GM23338 (cell line): ENCODE data around the gene PHRF1. TPM values are rescaled to one million over a fixed set of nuclear protein-coding genes. Genes with fewer than 3 reads are reported as not detected.

Experiments used
- ATAC-seq: fragments of 200-7000 bp; cut with Tn5 transposase; 3 replicates; pipeline ENCODE4 v1.9.1; 2020
- DNase-seq: peaks from one replicate; pipeline ENCODE4 v3.0.0-alpha.2; 2015; ENCODE audit warnings: low spot score
- H2AFZ ChIP-seq: fragments of 200-600 bp; sonication (generic); 2 replicates; pipeline ENCODE4 v1.8.0; 2016; ENCODE audit warnings: antibody characterized with exemption, mild to moderate bottlenecking, moderate library complexity
- H3F3A ChIP-seq: fragments of 200-600 bp; sonication (generic); replicated peaks from 2 replicates; pipeline ENCODE4 v1.8.0; 2017; ENCODE audit warnings: antibody characterized with exemption, mixed run types, low read depth
- H3K27ac ChIP-seq: fragments of 200-600 bp; sonication (generic); 2 replicates; pipeline ENCODE4 v1.6.1; 2016; ENCODE audit warnings: low read depth
- H3K27me3 ChIP-seq: fragments of 200-600 bp; sonication (generic); 2 replicates; pipeline ENCODE4 v1.8.0; 2016; ENCODE audit warnings: mild to moderate bottlenecking, mixed run types, moderate library complexity; ENCODE audit not compliant: insufficient read depth
- H3K36me3 ChIP-seq: fragments of 200-600 bp; sonication (generic); 2 replicates; pipeline ENCODE4 v1.8.0; 2016; ENCODE audit warnings: mild to moderate bottlenecking; ENCODE audit not compliant: insufficient read depth
- H3K4me1 ChIP-seq: fragments of 200-600 bp; sonication (generic); 2 replicates; pipeline ENCODE4 v1.8.0; 2016; ENCODE audit warnings: mild to moderate bottlenecking, moderate library complexity; ENCODE audit not compliant: insufficient read depth
- H3K4me2 ChIP-seq: fragments of 200-600 bp; sonication (generic); 2 replicates; pipeline ENCODE4 v1.7.1; 2017; ENCODE audit warnings: mixed run types
- H3K4me3 ChIP-seq: fragments of 200-600 bp; sonication (generic); 2 replicates; pipeline ENCODE4 v1.6.1; 2016; ENCODE audit warnings: mixed run types
- H3K79me2 ChIP-seq: fragments of 200-600 bp; sonication (generic); replicated peaks from 2 replicates; pipeline ENCODE4 v1.8.0; 2017; ENCODE audit warnings: mild to moderate bottlenecking; ENCODE audit not compliant: insufficient read depth
- H3K9me2 ChIP-seq: fragments of 200-600 bp; sonication (generic); 2 replicates; pipeline ENCODE4 v1.8.0; 2017; ENCODE audit not compliant: insufficient read depth
- H4K20me1 ChIP-seq: fragments of 200-600 bp; sonication (generic); replicated peaks from 2 replicates; pipeline ENCODE4 v1.8.0; 2017; ENCODE audit warnings: mild to moderate bottlenecking; ENCODE audit not compliant: insufficient read depth
- H3K27ac Mint-ChIP-seq: 2 replicates; pipeline ENCODE4 v1.8.0; 2020; ENCODE audit warnings: inconsistent platforms, mild to moderate bottlenecking, moderate library complexity, mixed read lengths
- H3K27me3 Mint-ChIP-seq: 3 replicates; pipeline ENCODE4 v1.8.0; 2022; ENCODE audit warnings: low read depth, mild to moderate bottlenecking, moderate library complexity, mixed read lengths, inconsistent platforms; ENCODE audit not compliant: insufficient read depth, poor library complexity
- H3K36me3 Mint-ChIP-seq: 3 replicates; pipeline ENCODE4 v1.8.0; 2021; ENCODE audit warnings: low read depth, mild to moderate bottlenecking, inconsistent platforms, moderate library complexity, mixed read lengths
- H3K4me1 Mint-ChIP-seq: 3 replicates; pipeline ENCODE4 v1.8.0; 2020; ENCODE audit warnings: mild to moderate bottlenecking, inconsistent platforms, mixed read lengths
- H3K4me3 Mint-ChIP-seq: 3 replicates; pipeline ENCODE4 v1.8.0; 2021; ENCODE audit warnings: moderate library complexity, mild to moderate bottlenecking, inconsistent platforms, mixed read lengths
- H3K9me3 Mint-ChIP-seq: 3 replicates; pipeline ENCODE4 v1.8.0; 2020; ENCODE audit warnings: moderate library complexity, mild to moderate bottlenecking, inconsistent platforms, mixed read lengths
- CREB1 ChIP-seq: fragments of 250-450 bp; sonication (Bioruptor Pico); IDR thresholded peaks from 2 replicates; pipeline ENCODE4 v1.5.0; 2020; ENCODE audit warnings: low read depth, mild to moderate bottlenecking, moderate library complexity
- EZH2 ChIP-seq: fragments of 200-600 bp; sonication (generic); IDR thresholded peaks from one replicate; pipeline ENCODE4 v1.8.0; 2017; ENCODE audit warnings: antibody characterized with exemption, mild to moderate bottlenecking, low read depth; ENCODE audit not compliant: unreplicated experiment
- EZH2phosphoT487 ChIP-seq: fragments of 200-600 bp; sonication (generic); IDR thresholded peaks from one replicate; pipeline ENCODE4 v1.8.1; 2018; ENCODE audit warnings: antibody characterized with exemption; ENCODE audit not compliant: unreplicated experiment
- JUNB ChIP-seq: IDR thresholded peaks from one replicate; pipeline ENCODE4 v1.6.1; 2016; ENCODE audit warnings: antibody characterized with exemption; ENCODE audit not compliant: unreplicated experiment
- NANOG ChIP-seq: IDR thresholded peaks from 2 replicates; pipeline ENCODE4 v1.6.1; 2016; ENCODE audit warnings: antibody characterized with exemption, borderline replicate concordance
- POLR2AphosphoS5 ChIP-seq: IDR thresholded peaks from 2 replicates; pipeline ENCODE4 v1.6.1; 2016; ENCODE audit warnings: antibody characterized with exemption, low read depth
- STAT1 ChIP-seq: IDR thresholded peaks from one replicate; pipeline ENCODE4 v1.6.1; 2016; ENCODE audit warnings: antibody characterized with exemption; ENCODE audit not compliant: unreplicated experiment
- ZNF114 ChIP-seq: fragments of 250-450 bp; sonication (Bioruptor Pico); IDR thresholded peaks from 2 replicates; pipeline ENCODE4 v1.5.0; 2020; ENCODE audit warnings: mild to moderate bottlenecking, moderate library complexity
- ZNF331 ChIP-seq: fragments of 250-450 bp; sonication (Bioruptor Pico); IDR thresholded peaks from 2 replicates; pipeline ENCODE4 v1.5.0; 2020; ENCODE audit warnings: low read depth, mild to moderate bottlenecking, moderate library complexity
- ZNF462 ChIP-seq: fragments of 250-450 bp; sonication (Bioruptor Pico); IDR thresholded peaks from 2 replicates; pipeline ENCODE4 v1.5.0; 2020; ENCODE audit warnings: mild to moderate bottlenecking, moderate library complexity
- polyA plus RNA-seq: library from polyadenylated mRNA; unstranded; fragments of >200 nt; fragmentation: Nextera tagmentation; extraction: Ambion mirVana; gene quantifications from 2 replicates; pipeline ENCODE4 v1.2.1, GENCODE V29; 2016
- total RNA-seq: library from RNA; depleted of rRNA; stranded (reverse); fragments of >200 nt; shearing (Covaris generic); gene quantifications from 2 replicates; pipeline ENCODE4 v1.2.3, GENCODE V29; 2014
- TF ChIP-seq, protein P1 (sequence below): IDR thresholded peaks from one replicate; pipeline ENCODE4 v1.6.1; 2018; ENCODE audit warnings: antibody characterized with exemption; ENCODE audit not compliant: unreplicated experiment
- TF ChIP-seq, protein P2 (sequence below), 2 experiments: fragments of 200-600 bp in 1 of 2; sonication (generic) in 1 of 2; conservative IDR thresholded peaks; 2 replicates each; pipeline versions ENCODE4 v1.5.1 to v1.6.1; 2016 to 2017; ENCODE audit warnings: antibody characterized with exemption in 2 of 2, low read depth in 2 of 2, mild to moderate bottlenecking in 2 of 2, moderate library complexity in 1 of 2
- TF ChIP-seq, protein P3 (sequence below): IDR thresholded peaks from 2 replicates; pipeline ENCODE4 v1.6.1; 2016; ENCODE audit warnings: antibody characterized with exemption

The PHRF1 gene
- total and polyA plus RNA-seq, 2 experiments from 2014 or later, result 11.0 to 45.9 TPM

DNA sequence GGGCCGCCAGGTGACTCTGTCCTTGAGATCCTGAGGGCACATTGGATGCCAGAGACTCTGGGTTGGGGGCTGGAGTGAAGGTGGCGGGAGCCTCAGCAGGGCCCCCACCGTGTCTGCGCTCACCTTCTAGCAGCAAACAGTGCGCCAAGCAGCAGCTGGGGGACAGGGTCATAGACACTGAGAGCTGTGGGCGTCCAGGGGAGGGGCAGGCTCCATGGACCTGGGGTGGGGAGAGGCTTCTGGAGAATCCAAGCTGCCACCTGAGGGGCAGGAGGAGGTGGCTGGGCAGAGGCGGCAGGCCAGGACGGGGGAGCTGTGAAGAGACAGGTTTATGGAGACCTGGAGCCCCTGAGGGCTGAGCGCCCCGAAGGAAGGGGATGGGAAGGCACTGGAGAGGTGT, 8.0 kb downstream of the PHRF1 start:
- peaks cover 22% of the 10 kb centered on the region for H4K20me1 ChIP-seq
- no peak overlapping the region for H3K4me2 ChIP-seq
- DNase-seq (no peak), ATAC-seq (no peak)
- peaks cover 44% of the 10 kb centered on the region for H3K36me3 Mint-ChIP-seq
- no peak overlapping the region for H3K27ac ChIP-seq
- H3K27me3 ChIP-seq, result no peaks in the 10 kb centered on the region
- H3K36me3 ChIP-seq, result peaks cover 15% of the 10 kb centered on the region; the same call in 1 of the 2 replicates
- H3K27ac Mint-ChIP-seq, result no peak overlapping the region
- H3K79me2 ChIP-seq, result peaks cover 57% of the 10 kb centered on the region
- no peaks in the 10 kb centered on the region; the same call in 2 of the 3 replicates for H3K9me3 Mint-ChIP-seq
- TF ChIP-seq NANOG, result no peak
- TF ChIP-seq ZNF462 (CRISPR knock-in tag), result no peak
- TF ChIP-seq POLR2AphosphoS5, result no peak
- TF ChIP-seq, protein P1, sequence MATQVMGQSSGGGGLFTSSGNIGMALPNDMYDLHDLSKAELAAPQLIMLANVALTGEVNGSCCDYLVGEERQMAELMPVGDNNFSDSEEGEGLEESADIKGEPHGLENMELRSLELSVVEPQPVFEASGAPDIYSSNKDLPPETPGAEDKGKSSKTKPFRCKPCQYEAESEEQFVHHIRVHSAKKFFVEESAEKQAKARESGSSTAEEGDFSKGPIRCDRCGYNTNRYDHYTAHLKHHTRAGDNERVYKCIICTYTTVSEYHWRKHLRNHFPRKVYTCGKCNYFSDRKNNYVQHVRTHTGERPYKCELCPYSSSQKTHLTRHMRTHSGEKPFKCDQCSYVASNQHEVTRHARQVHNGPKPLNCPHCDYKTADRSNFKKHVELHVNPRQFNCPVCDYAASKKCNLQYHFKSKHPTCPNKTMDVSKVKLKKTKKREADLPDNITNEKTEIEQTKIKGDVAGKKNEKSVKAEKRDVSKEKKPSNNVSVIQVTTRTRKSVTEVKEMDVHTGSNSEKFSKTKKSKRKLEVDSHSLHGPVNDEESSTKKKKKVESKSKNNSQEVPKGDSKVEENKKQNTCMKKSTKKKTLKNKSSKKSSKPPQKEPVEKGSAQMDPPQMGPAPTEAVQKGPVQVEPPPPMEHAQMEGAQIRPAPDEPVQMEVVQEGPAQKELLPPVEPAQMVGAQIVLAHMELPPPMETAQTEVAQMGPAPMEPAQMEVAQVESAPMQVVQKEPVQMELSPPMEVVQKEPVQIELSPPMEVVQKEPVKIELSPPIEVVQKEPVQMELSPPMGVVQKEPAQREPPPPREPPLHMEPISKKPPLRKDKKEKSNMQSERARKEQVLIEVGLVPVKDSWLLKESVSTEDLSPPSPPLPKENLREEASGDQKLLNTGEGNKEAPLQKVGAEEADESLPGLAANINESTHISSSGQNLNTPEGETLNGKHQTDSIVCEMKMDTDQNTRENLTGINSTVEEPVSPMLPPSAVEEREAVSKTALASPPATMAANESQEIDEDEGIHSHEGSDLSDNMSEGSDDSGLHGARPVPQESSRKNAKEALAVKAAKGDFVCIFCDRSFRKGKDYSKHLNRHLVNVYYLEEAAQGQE, result no peak
- TF ChIP-seq, protein P2, sequence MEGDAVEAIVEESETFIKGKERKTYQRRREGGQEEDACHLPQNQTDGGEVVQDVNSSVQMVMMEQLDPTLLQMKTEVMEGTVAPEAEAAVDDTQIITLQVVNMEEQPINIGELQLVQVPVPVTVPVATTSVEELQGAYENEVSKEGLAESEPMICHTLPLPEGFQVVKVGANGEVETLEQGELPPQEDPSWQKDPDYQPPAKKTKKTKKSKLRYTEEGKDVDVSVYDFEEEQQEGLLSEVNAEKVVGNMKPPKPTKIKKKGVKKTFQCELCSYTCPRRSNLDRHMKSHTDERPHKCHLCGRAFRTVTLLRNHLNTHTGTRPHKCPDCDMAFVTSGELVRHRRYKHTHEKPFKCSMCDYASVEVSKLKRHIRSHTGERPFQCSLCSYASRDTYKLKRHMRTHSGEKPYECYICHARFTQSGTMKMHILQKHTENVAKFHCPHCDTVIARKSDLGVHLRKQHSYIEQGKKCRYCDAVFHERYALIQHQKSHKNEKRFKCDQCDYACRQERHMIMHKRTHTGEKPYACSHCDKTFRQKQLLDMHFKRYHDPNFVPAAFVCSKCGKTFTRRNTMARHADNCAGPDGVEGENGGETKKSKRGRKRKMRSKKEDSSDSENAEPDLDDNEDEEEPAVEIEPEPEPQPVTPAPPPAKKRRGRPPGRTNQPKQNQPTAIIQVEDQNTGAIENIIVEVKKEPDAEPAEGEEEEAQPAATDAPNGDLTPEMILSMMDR (conservative IDR thresholded peaks at IDR 0.05; ENCODE audit: low read depth in 2 of 2), result no peak
- TF ChIP-seq ZNF331 (CRISPR knock-in tag), result no peak
- no peak for TF ChIP-seq EZH2phosphoT487
- TF ChIP-seq JUNB, result no peak
- TF ChIP-seq ZNF114 (CRISPR knock-in tag), result no peak
- no peak for TF ChIP-seq EZH2
- TF ChIP-seq, protein P3, sequence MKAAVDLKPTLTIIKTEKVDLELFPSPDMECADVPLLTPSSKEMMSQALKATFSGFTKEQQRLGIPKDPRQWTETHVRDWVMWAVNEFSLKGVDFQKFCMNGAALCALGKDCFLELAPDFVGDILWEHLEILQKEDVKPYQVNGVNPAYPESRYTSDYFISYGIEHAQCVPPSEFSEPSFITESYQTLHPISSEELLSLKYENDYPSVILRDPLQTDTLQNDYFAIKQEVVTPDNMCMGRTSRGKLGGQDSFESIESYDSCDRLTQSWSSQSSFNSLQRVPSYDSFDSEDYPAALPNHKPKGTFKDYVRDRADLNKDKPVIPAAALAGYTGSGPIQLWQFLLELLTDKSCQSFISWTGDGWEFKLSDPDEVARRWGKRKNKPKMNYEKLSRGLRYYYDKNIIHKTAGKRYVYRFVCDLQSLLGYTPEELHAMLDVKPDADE, result no peak
- TF ChIP-seq STAT1, result no peak
- no peak for TF ChIP-seq CREB1 (CRISPR knock-in tag)
- H3K9me2 ChIP-seq, result no peaks in the 10 kb centered on the region
- H3F3A ChIP-seq, result peaks cover 5% of the 10 kb centered on the region; the same call in 1 of the 2 replicates
- H3K4me3 Mint-ChIP-seq, result no peak overlapping the region
- H3K4me3 ChIP-seq, result no peak overlapping the region
- no peaks in the 10 kb centered on the region for H3K4me1 ChIP-seq
- no peaks in the 10 kb centered on the region; the same call in 1 of the 3 replicates for H3K4me1 Mint-ChIP-seq
- H2AFZ ChIP-seq, result no peak overlapping the region
- peaks cover 11% of the 10 kb centered on the region for H3K27me3 Mint-ChIP-seq
